ENCODE measurements around the gene MMP20. TPM values are rescaled to one million over a fixed set of nuclear protein-coding genes. Genes with fewer than 3 reads are reported as not detected.

The MMP20 gene
- polyA plus RNA-seq, 2 donors: not detected

DNA sequence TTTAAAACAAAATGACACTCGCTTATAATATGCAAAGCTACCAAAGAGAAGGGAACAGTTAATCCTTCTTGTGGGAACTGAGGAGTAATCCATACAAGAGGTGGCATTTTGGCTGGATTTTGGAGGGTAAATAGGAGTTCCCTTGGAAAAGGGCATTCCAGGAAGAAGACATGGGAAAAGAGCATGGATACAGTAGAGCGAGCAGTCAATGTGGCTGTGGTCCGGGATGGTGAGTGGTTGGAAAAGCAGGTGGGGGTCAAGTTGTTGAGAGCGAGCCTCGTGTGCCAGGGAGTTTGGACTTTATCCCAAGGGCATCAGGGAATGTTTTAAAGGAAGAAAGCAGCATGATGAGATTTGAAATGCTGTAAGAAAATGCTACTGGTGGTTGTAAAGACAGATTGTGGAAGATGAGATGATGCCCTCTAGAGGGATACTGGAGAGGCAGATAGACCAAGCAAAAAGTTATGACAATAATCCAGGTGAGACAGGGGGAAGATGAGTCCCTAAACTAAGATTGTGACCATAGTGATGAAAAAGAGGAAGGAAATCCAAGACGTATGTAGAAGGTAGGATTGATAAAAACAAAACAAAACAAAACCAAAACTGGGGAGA lies 90.8 kb downstream of the MMP20 start:
- WGBS, 2 donors: 77 to 79% methylated on average over 6 of the region's 6 CpGs
- Histone ChIP-seq H3K27me3 (ENCODE audit: control insufficient read depth in 1 of 2, insufficient read depth in 2 of 2, low read length in 2 of 2) (no peaks in the 10 kb centered on the region), H3K4me1 (ENCODE audit: control insufficient read depth in 2 of 2, insufficient read depth in 2 of 2, low read length in 1 of 2) (no peaks in the 10 kb centered on the region)

DNA sequence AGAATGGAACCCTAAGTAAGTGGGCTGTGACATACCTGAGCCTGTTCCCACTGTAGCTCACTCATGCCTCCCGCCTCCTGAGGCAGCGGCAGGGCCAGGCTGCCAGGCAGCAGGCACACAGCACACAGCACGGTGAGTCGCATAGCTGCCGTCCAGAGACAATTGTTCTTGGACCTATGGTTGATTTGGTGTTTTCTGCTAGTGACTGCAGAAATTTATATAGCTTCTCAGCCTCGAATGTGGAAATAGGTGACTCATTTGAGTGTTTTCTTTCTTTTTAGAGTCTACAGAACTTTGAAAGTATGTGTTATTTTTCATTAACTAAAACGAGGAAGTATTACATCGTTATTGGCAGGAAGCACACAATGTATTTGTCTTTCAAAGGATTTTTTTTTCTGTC lies 94.6 kb downstream of the MMP20 start, which contains the start of gene MMP7:
Gene MMP7, minus strand, starts transcription at position 190 of the 400 bp plus-strand sequence. Its CDS starts 47 bp downstream, at position 143.
- no peak within 1 kb of the TSS for H3K4me3 ChIP-seq (ENCODE audit: low read depth in 1 of 2, low read length in 2 of 2)
- H3K4me1 ChIP-seq (ENCODE audit: control insufficient read depth in 2 of 2, insufficient read depth in 2 of 2, low read length in 1 of 2): no peaks in the 10 kb centered on the region
- no peak within 1 kb of the TSS for H3K27ac ChIP-seq (ENCODE audit: low read depth in 2 of 2, low read length in 1 of 2)
- H3K27me3 ChIP-seq (ENCODE audit: control insufficient read depth in 1 of 2, insufficient read depth in 2 of 2, low read length in 2 of 2): no peaks in the 10 kb centered on the region
- no peaks in the 10 kb centered on the region for H3K9me3 ChIP-seq (ENCODE audit: control insufficient read depth in 2 of 2, insufficient read depth in 1 of 2, low read depth in 1 of 2, low read length in 1 of 2)
- WGBS, 2 donors: 31 to 35% methylated on average over 8 of the region's 8 CpGs
- no peaks in the 10 kb centered on the region for H3K36me3 ChIP-seq (ENCODE audit: control insufficient read depth in 2 of 2, insufficient read depth in 2 of 2, low read length in 1 of 2)

More for the DNA sequence above, 90.8 kb downstream of the MMP20 start:
- H3K4me3 ChIP-seq (ENCODE audit: low read depth in 1 of 2, low read length in 2 of 2): no peak overlapping the region
- no peaks in the 10 kb centered on the region for H3K9me3 ChIP-seq (ENCODE audit: control insufficient read depth in 2 of 2, insufficient read depth in 1 of 2, low read depth in 1 of 2, low read length in 1 of 2)
- H3K27ac ChIP-seq (ENCODE audit: low read depth in 2 of 2, low read length in 1 of 2): no peak overlapping the region
- no peaks in the 10 kb centered on the region for H3K36me3 ChIP-seq (ENCODE audit: control insufficient read depth in 2 of 2, insufficient read depth in 2 of 2, low read length in 1 of 2)

DNA sequence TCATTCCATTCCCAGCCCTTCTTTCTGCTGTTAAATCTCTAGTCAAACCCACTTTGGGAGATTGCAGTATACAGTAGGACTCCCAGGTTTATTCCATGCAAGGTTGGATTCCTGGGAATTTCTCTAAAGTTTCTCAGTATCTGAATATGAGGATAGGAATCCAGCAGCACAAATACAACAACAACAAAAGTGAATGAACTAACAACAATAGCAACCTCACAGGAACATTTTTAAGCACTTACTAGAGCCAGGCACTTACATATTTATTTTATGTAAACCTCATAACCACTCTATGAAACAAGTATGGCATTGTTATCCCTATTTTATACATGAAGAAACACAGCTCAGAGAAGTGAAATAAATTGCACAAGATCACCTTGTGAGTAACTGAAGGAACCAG lies 96.5 kb downstream of the MMP20 start:
- Histone ChIP-seq H3K9me3 (ENCODE audit: control insufficient read depth in 2 of 2, insufficient read depth in 1 of 2, low read depth in 1 of 2, low read length in 1 of 2) (no peaks in the 10 kb centered on the region), H3K27me3 (ENCODE audit: control insufficient read depth in 1 of 2, insufficient read depth in 2 of 2, low read length in 2 of 2) (no peaks in the 10 kb centered on the region), H3K27ac (ENCODE audit: low read depth in 2 of 2, low read length in 1 of 2) (no peak overlapping the region), H3K4me3 (ENCODE audit: low read depth in 1 of 2, low read length in 2 of 2) (no peak overlapping the region), H3K36me3 (ENCODE audit: control insufficient read depth in 2 of 2, insufficient read depth in 2 of 2, low read length in 1 of 2) (no peaks in the 10 kb centered on the region), H3K4me1 (ENCODE audit: control insufficient read depth in 2 of 2, insufficient read depth in 2 of 2, low read length in 1 of 2) (no peaks in the 10 kb centered on the region)

DNA sequence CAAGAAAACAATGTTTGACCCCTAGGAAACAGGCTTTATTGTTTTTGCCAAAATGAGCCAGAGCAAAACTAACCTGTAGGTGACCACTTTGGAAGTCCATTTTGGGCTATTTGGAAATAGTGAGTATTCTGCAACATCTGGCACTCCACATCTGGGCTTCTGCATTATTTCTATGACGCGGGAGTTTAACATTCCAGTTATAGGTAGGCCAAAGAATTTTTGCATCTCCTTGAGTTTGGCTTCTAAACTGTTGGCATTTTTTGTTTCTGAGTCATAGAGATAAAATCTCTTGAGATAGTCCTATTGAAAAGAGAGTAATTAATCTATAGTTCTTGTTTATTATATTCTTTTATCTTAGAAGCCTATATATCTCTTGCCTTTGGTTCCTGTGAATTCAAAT lies 97.4 kb downstream of the MMP20 start:
- Histone ChIP-seq H3K4me3 (ENCODE audit: low read depth in 1 of 2, low read length in 2 of 2) (no peak overlapping the region), H3K36me3 (ENCODE audit: control insufficient read depth in 2 of 2, insufficient read depth in 2 of 2, low read length in 1 of 2) (no peaks in the 10 kb centered on the region), H3K27me3 (ENCODE audit: control insufficient read depth in 1 of 2, insufficient read depth in 2 of 2, low read length in 2 of 2) (no peaks in the 10 kb centered on the region), H3K4me1 (ENCODE audit: control insufficient read depth in 2 of 2, insufficient read depth in 2 of 2, low read length in 1 of 2) (no peaks in the 10 kb centered on the region), H3K9me3 (ENCODE audit: control insufficient read depth in 2 of 2, insufficient read depth in 1 of 2, low read depth in 1 of 2, low read length in 1 of 2) (no peaks in the 10 kb centered on the region), H3K27ac (ENCODE audit: low read depth in 2 of 2, low read length in 1 of 2) (no peak overlapping the region)
- WGBS, 2 donors: 71 to 94% methylated on average over 2 of the region's 2 CpGs

DNA sequence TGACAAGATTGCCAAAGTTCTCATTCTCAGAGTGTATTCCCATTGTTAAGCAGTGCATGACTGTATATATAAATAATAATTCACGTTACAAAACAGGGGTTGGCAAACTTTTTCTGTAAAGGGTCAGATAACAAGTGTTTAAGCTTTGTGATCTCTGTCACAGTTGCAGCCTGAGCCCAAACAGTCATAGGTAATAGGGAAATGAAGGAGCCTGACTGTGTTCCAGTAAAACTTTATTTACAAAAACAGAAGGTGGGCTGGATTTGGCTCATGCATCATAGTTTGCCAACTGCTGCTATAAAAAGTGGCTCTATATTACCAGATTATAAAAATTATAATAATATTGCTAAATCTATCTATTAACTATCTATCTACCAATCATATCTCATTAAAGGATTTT lies 98.1 kb downstream of the MMP20 start:
- H3K4me3 ChIP-seq (ENCODE audit: low read depth in 1 of 2, low read length in 2 of 2): no peak overlapping the region
- H3K9me3 ChIP-seq (ENCODE audit: control insufficient read depth in 2 of 2, insufficient read depth in 1 of 2, low read depth in 1 of 2, low read length in 1 of 2): no peaks in the 10 kb centered on the region
- 77 to 90% methylated on average over 1 of the region's 1 CpG for WGBS, 2 donors
- H3K4me1 ChIP-seq (ENCODE audit: control insufficient read depth in 2 of 2, insufficient read depth in 2 of 2, low read length in 1 of 2): no peaks in the 10 kb centered on the region
- H3K36me3 ChIP-seq (ENCODE audit: control insufficient read depth in 2 of 2, insufficient read depth in 2 of 2, low read length in 1 of 2): no peaks in the 10 kb centered on the region
- no peak overlapping the region for H3K27ac ChIP-seq (ENCODE audit: low read depth in 2 of 2, low read length in 1 of 2)
- no peaks in the 10 kb centered on the region for H3K27me3 ChIP-seq (ENCODE audit: control insufficient read depth in 1 of 2, insufficient read depth in 2 of 2, low read length in 2 of 2)

Other genes with a start within 250 kb of the MMP20 start
- gene TMEM123, start 172.6 kb downstream of the MMP20 start, polyA plus RNA-seq: 10 to 100 TPM; 24.5 to 46.2 TPM
- under 1 TPM; 0.10 to 0.42 TPM for gene MMP7, start 94.6 kb downstream of the MMP20 start, polyA plus RNA-seq
- under 1 TPM; 0.04 to 0.07 TPM for gene MMP27, start 80.4 kb upstream of the MMP20 start, polyA plus RNA-seq
- under 1 TPM in 1 of 2 donors, not detected in 1; 0.01 TPM for gene MMP8, start 99.6 kb upstream of the MMP20 start, polyA plus RNA-seq
- gene MMP10, start 155.3 kb upstream of the MMP20 start, polyA plus RNA-seq: under 1 TPM; 0.02 to 0.12 TPM
- gene MMP1, start 172.8 kb upstream of the MMP20 start, polyA plus RNA-seq: 1 to 10 TPM in 1 of 2 donors, under 1 TPM in 1; 0.24 to 1.3 TPM
- gene MMP3, start 218.3 kb upstream of the MMP20 start, polyA plus RNA-seq: under 1 TPM; 0.01 to 0.24 TPM
- gene MMP12, start 249.7 kb upstream of the MMP20 start, polyA plus RNA-seq: under 1 TPM in 1 of 2 donors, not detected in 1; 0.62 TPM

Measured in esophagus (tissue), 2 donors.